ENCODE measurements around the gene DNLZ. TPM values are rescaled to one million over a fixed set of nuclear protein-coding genes. Genes with fewer than 3 reads are reported as not detected.

The DNLZ gene
- total and polyA plus RNA-seq, 2 of the 4 experiments (the other 2 are of a cell fraction): 2.0 to 11.4 TPM

GRCh38 chr9:136310273-136311030 lies 53.1 kb downstream of the DNLZ start:
- Histone ChIP-seq H2BK5ac (ENCODE audit: low read depth, low read length, poor library complexity, severe bottlenecking) (no peak overlapping the region), H3K27me3 (ENCODE audit: control insufficient read depth, insufficient read depth, low read length) (no peaks in the 10 kb centered on the region; the same call in 1 of the 2 replicates), H3K27ac (ENCODE audit: insufficient read depth, low read length) (no peak overlapping the region), H3K4me3 (ENCODE audit: insufficient read depth, low read depth, low read length) (no peak overlapping the region), H3K9me3 (ENCODE audit: control insufficient read depth, insufficient read depth, low read length) (peaks cover 8% of the 10 kb centered on the region), H3K79me1 (ENCODE audit: low read depth in 1 of 2, low read length in 2 of 2) (no peaks in the 10 kb centered on the region), H3K14ac (replicated peaks; ENCODE audit: low read depth, low read length) (no peak overlapping the region), H3K4me2 (ENCODE audit: low read depth, low read length) (no peak overlapping the region), H3K4me1 (ENCODE audit: control insufficient read depth, insufficient read depth, low read length) (no peaks in the 10 kb centered on the region), H4K5ac (ENCODE audit: low read depth, low read length) (no peak overlapping the region), H3K4ac (ENCODE audit: low read depth, low read length) (no peak overlapping the region), H3K23ac (ENCODE audit: low read depth, low read length) (no peak overlapping the region), H3K56ac (ENCODE audit: extremely low read depth, insufficient read depth, low read length) (no peak overlapping the region), H2AFZ (replicated peaks; ENCODE audit: low read length, poor library complexity) (no peak overlapping the region), H4K91ac (ENCODE audit: insufficient read depth, low read depth, low read length) (no peak overlapping the region), H3K18ac (ENCODE audit: low read depth, low read length) (no peak overlapping the region), H2AK9ac (replicated peaks; ENCODE audit: low read depth, low read length, poor library complexity) (no peak overlapping the region), H4K20me1 (ENCODE audit: insufficient read depth, low read length) (no peaks in the 10 kb centered on the region), H4K8ac (ENCODE audit: low read depth in 2 of 2, low read length in 2 of 2) (no peak overlapping the region), H2BK20ac (ENCODE audit: low read depth, low read length) (no peak overlapping the region), H3K36me3 (ENCODE audit: control insufficient read depth, insufficient read depth, low read length) (no peaks in the 10 kb centered on the region), H3K9me1 (ENCODE audit: insufficient read depth, low read length) (peaks cover 11% of the 10 kb centered on the region), H2BK120ac (ENCODE audit: low read depth, low read length) (no peak overlapping the region), H2BK15ac (ENCODE audit: low read depth, low read length) (no peak overlapping the region), H2AK5ac (ENCODE audit: low read depth, low read length) (0 out of 2 replicates have a peak overlapping the region, but pooled peaks have one; percentile 7), H3K9ac (ENCODE audit: low read depth, low read length) (no peak overlapping the region)
- TF ChIP-seq RAD21 (IDR thresholded peaks at IDR 0.05; ENCODE audit: low read length) (no peak), BHLHE40 (IDR thresholded peaks at IDR 0.05; ENCODE audit: low read depth, low read length) (no peak), SMC3 (IDR thresholded peaks at IDR 0.05; ENCODE audit: low read depth, low read length) (no peak), RFX5 (IDR thresholded peaks at IDR 0.05; ENCODE audit: low read depth, low read length) (no peak), MAFK (IDR thresholded peaks at IDR 0.05; ENCODE audit: low read depth, low read length) (no peak), CEBPB (IDR thresholded peaks at IDR 0.05; ENCODE audit: low read depth, low read length) (no peak)
- TF ChIP-seq, protein P1, sequence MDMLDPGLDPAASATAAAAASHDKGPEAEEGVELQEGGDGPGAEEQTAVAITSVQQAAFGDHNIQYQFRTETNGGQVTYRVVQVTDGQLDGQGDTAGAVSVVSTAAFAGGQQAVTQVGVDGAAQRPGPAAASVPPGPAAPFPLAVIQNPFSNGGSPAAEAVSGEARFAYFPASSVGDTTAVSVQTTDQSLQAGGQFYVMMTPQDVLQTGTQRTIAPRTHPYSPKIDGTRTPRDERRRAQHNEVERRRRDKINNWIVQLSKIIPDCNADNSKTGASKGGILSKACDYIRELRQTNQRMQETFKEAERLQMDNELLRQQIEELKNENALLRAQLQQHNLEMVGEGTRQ (IDR thresholded peaks at IDR 0.05; ENCODE audit: low read depth, low read length): no peak
- TF ChIP-seq, protein P2, sequence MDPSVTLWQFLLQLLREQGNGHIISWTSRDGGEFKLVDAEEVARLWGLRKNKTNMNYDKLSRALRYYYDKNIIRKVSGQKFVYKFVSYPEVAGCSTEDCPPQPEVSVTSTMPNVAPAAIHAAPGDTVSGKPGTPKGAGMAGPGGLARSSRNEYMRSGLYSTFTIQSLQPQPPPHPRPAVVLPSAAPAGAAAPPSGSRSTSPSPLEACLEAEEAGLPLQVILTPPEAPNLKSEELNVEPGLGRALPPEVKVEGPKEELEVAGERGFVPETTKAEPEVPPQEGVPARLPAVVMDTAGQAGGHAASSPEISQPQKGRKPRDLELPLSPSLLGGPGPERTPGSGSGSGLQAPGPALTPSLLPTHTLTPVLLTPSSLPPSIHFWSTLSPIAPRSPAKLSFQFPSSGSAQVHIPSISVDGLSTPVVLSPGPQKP (IDR thresholded peaks at IDR 0.05; ENCODE audit: borderline replicate concordance, low read depth, low read length): no peak
- TF ChIP-seq, protein P3, sequence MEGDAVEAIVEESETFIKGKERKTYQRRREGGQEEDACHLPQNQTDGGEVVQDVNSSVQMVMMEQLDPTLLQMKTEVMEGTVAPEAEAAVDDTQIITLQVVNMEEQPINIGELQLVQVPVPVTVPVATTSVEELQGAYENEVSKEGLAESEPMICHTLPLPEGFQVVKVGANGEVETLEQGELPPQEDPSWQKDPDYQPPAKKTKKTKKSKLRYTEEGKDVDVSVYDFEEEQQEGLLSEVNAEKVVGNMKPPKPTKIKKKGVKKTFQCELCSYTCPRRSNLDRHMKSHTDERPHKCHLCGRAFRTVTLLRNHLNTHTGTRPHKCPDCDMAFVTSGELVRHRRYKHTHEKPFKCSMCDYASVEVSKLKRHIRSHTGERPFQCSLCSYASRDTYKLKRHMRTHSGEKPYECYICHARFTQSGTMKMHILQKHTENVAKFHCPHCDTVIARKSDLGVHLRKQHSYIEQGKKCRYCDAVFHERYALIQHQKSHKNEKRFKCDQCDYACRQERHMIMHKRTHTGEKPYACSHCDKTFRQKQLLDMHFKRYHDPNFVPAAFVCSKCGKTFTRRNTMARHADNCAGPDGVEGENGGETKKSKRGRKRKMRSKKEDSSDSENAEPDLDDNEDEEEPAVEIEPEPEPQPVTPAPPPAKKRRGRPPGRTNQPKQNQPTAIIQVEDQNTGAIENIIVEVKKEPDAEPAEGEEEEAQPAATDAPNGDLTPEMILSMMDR (conservative IDR thresholded peaks at IDR 0.05; ENCODE audit: low read depth, low read length): no peak
- WGBS, 2 experiments (ENCODE audit: extremely low coverage in 2 of 2, insufficient read length in 1 of 2): 93% methylated on average over 2 of the region's 28 CpGs; no CpG with 5 or more reads in 1 of the 2 experiments
- no peak for ATAC-seq (ENCODE audit: low read depth)
- ChIA-PET CTCF (no interaction called here), POLR2A (ENCODE audit: unreplicated experiment) (no interaction called here)
- dilution Hi-C loops (cut with HindIII; ENCODE audit: low sequenced_read_pairs, unreplicated experiment): no loop called here
- in situ Hi-C loops (cut with MboI; ENCODE audit: low sequenced_read_pairs): no loop called here
- intact Hi-C loops (cut with micrococcal nuclease): no loop called here
- no TSS peak for BruUV-seq (replicated peaks)
- DNase-seq: no peak
